ENCODE measurements around the gene SPACDR.

SPACDR gene

GRCh38 chr7:100434297-100435144, 29.5 kb downstream of the SPACDR start:
- ATAC-seq = no peak
- no peak for DNase-seq

- DNase-seq (no peak), ATAC-seq (no peak)
These were observed 30.3 kb downstream of the SPACDR start for GRCh38 chr7:100433592-100434296.

- DNase-seq = no peak
- no peak for ATAC-seq
These were observed 30.8 kb downstream of the SPACDR start for GRCh38 chr7:100433276-100433591.

- no peak for DNase-seq
- ATAC-seq = no peak
These were observed 31.3 kb downstream of the SPACDR start for GRCh38 chr7:100432621-100433275.

- no peak for DNase-seq
- ATAC-seq = no peak
These were observed 32.0 kb downstream of the SPACDR start for GRCh38 chr7:100432053-100432452.

- no peak for DNase-seq
- ATAC-seq = no peak
These were observed 32.7 kb downstream of the SPACDR start for GRCh38 chr7:100431286-100431735.

GRCh38 chr7:100430493-100431285, 33.4 kb downstream of the SPACDR start:
- ATAC-seq = no peak

GRCh38 chr7:100429637-100430492, 34.2 kb downstream of the SPACDR start, which contains the start of gene MEPCE:
Gene MEPCE, plus strand, starts transcription at chr7:100429831. Its CDS starts 188 bp downstream, at chr7:100430019.
- DNase-seq = peak; percentile 98
- peak; percentile 51 for ATAC-seq

More at GRCh38 chr7:100430493-100431285, 33.4 kb downstream of the SPACDR start:
- DNase-seq = peak; percentile 55

- peak; percentile 100 for DNase-seq
- ATAC-seq = peak; percentile 61
These were observed 35.0 kb downstream of the SPACDR start for GRCh38 chr7:100428967-100429636.

- ATAC-seq (peak; percentile 51), DNase-seq (peak; percentile 98)
These were observed 35.7 kb downstream of the SPACDR start, which contains the start of gene ZCWPW1 for GRCh38 chr7:100428199-100428966. Gene ZCWPW1, minus strand, starts transcription at chr7:100428703. Its CDS starts 8,054 bp downstream, at chr7:100420649.

GRCh38 chr7:100427762-100428198, 36.3 kb downstream of the SPACDR start:
- DNase-seq = no peak
- no peak for ATAC-seq

- ATAC-seq = no peak
- no peak for DNase-seq
These were observed 37.5 kb downstream of the SPACDR start for GRCh38 chr7:100426516-100426915.

GRCh38 chr7:100425347-100425746, 38.7 kb downstream of the SPACDR start:
- DNase-seq = no peak
- ATAC-seq = no peak

GRCh38 chr7:100423315-100423714, 40.7 kb downstream of the SPACDR start:
- DNase-seq (no peak), ATAC-seq (no peak)

- DNase-seq = no peak
These were observed 44.3 kb downstream of the SPACDR start for GRCh38 chr7:100419660-100420226.

GRCh38 chr7:100418930-100419659, 45.0 kb downstream of the SPACDR start:
- no peak for DNase-seq
- ATAC-seq = no peak

More at GRCh38 chr7:100419660-100420226, 44.3 kb downstream of the SPACDR start:
- no peak for ATAC-seq

- no peak for DNase-seq
- ATAC-seq = no peak
These were observed 48.6 kb downstream of the SPACDR start for GRCh38 chr7:100415448-100415847.

- DNase-seq (no peak), ATAC-seq (no peak)
These were observed 50.2 kb downstream of the SPACDR start for GRCh38 chr7:100413889-100414288.
